ENCODE measurements around the gene PPT1. TPM values are rescaled to one million over a fixed set of nuclear protein-coding genes. Genes with fewer than 3 reads are reported as not detected.
A peak's percentile ranks its signal among the peaks of the same experiment; 100 is the strongest.

The PPT1 gene
- polyA plus RNA-seq, 1 donor from 2014 or later, result 64.6 TPM

- no peaks in the 10 kb centered on the region for H3K9me3 ChIP-seq (ENCODE audit: low read length)
- no peak overlapping the region for H3K27ac ChIP-seq (ENCODE audit: low read length)
- H3F3A ChIP-seq (ENCODE audit: insufficient read depth, low read length, poor library complexity, severe bottlenecking), result no peaks in the 10 kb centered on the region
- TF ChIP-seq TAF1 (IDR thresholded peaks at IDR 0.05; ENCODE audit: low read depth) (no peak), EZH2 (IDR thresholded peaks at IDR 0.05; ENCODE audit: borderline replicate concordance, insufficient read depth, low read length, poor library complexity, severe bottlenecking) (no peak), REST (IDR thresholded peaks at IDR 0.05; ENCODE audit: borderline replicate concordance) (no peak), SMC3 (conservative IDR thresholded peaks at IDR 0.05; ENCODE audit: poor library complexity) (peak; percentile 84), RAD21 (conservative IDR thresholded peaks at IDR 0.05) (peak; percentile 75), CTCF (IDR thresholded peaks at IDR 0.05; ENCODE audit: poor library complexity, severe bottlenecking) (peak; percentile 82)
- no peaks in the 10 kb centered on the region for H3K9me2 ChIP-seq (ENCODE audit: insufficient read depth, low read length)
- no peak overlapping the region for H3K4me3 ChIP-seq (ENCODE audit: low read length)
- H4K20me1 ChIP-seq (ENCODE audit: insufficient read depth), result no peaks in the 10 kb centered on the region
- H3K79me2 ChIP-seq (replicated peaks; ENCODE audit: insufficient read depth, low read length), result no peaks in the 10 kb centered on the region
- H3K9ac ChIP-seq (ENCODE audit: low read length), result no peak overlapping the region
- no peaks in the 10 kb centered on the region for H3K36me3 ChIP-seq (ENCODE audit: insufficient read depth, low read length)
- no peak overlapping the region for H2AFZ ChIP-seq (ENCODE audit: low read depth, low read length)
- H3K27me3 ChIP-seq (ENCODE audit: insufficient read depth, low read depth, low read length), result no peaks in the 10 kb centered on the region
- H3K4me2 ChIP-seq (ENCODE audit: low read length), result no peak overlapping the region
Measured at GRCh38 chr1:40032240-40032891, 64.7 kb downstream of the PPT1 start.

GRCh38 chr1:40030528-40031135 is 66.4 kb downstream of the PPT1 start:
- H3K27me3 ChIP-seq (ENCODE audit: insufficient read depth, low read depth, low read length), result no peaks in the 10 kb centered on the region
- H2AFZ ChIP-seq (ENCODE audit: low read depth, low read length), result no peak overlapping the region
- no peaks in the 10 kb centered on the region for H3K36me3 ChIP-seq (ENCODE audit: insufficient read depth, low read length)
- H3K4me2 ChIP-seq (ENCODE audit: low read length), result no peak overlapping the region
- no peaks in the 10 kb centered on the region for H4K20me1 ChIP-seq (ENCODE audit: insufficient read depth)
- no peaks in the 10 kb centered on the region for H3K9me2 ChIP-seq (ENCODE audit: insufficient read depth, low read length)
- TF ChIP-seq RAD21 (conservative IDR thresholded peaks at IDR 0.05), result no peak
- no peak for TF ChIP-seq EZH2 (IDR thresholded peaks at IDR 0.05; ENCODE audit: borderline replicate concordance, insufficient read depth, low read length, poor library complexity, severe bottlenecking)
- TF ChIP-seq CTCF (IDR thresholded peaks at IDR 0.05; ENCODE audit: poor library complexity, severe bottlenecking), result no peak
- H3K79me2 ChIP-seq (replicated peaks; ENCODE audit: insufficient read depth, low read length), result no peaks in the 10 kb centered on the region
- no peak overlapping the region for H3K9ac ChIP-seq (ENCODE audit: low read length)
- H3F3A ChIP-seq (ENCODE audit: insufficient read depth, low read length, poor library complexity, severe bottlenecking), result no peaks in the 10 kb centered on the region
- H3K4me3 ChIP-seq (ENCODE audit: low read length), result no peak overlapping the region
- no peaks in the 10 kb centered on the region for H3K9me3 ChIP-seq (ENCODE audit: low read length)
- no peak overlapping the region for H3K27ac ChIP-seq (ENCODE audit: low read length)
